GM12878 (cell line): ENCODE measurements around the gene PCIF1. TPM values are rescaled to one million over a fixed set of nuclear protein-coding genes. Genes with fewer than 3 reads are reported as not detected.

ENCODE experiments used
- ATAC-seq: fragments of 200-7000 bp; cut with Tn5 transposase; 3 replicates; pipeline ENCODE4 v1.9.1; 2020; ENCODE audit warnings: mild to moderate bottlenecking, moderate library complexity
- BruUV-seq: library from RNA; stranded (reverse); fragments of 400-500 nt; replicated peaks from 2 replicates; lab custom pipeline; 2021; lab: Mats Ljungman, UMichigan
- CTCF ChIA-PET: fragments of 300-600 bp; sonication (Branson Sonifier 250); formaldehyde crosslinking; extraction: SDS; loops from one replicate; lab custom pipeline; 2021; ENCODE audit warnings: inconsistent platforms; lab: Yijun Ruan, JAX
- POLR2A ChIA-PET: fragments of 350-600 bp; formaldehyde crosslinking; extraction: SDS; loops from one replicate; lab custom pipeline; 2021; ENCODE audit warnings: inconsistent platforms; lab: Charles Lee
- RAD21 ChIA-PET: fragments of 300-600 bp; sonication (Branson Sonifier 250); formaldehyde crosslinking; loops from one replicate; lab custom pipeline; 2023; ENCODE audit warnings: antibody characterized with exemption; ENCODE audit not compliant: unreplicated experiment; lab: Charles Lee
- SMC1A ChIA-PET: fragments of 300-600 bp; sonication (Branson Sonifier 250); formaldehyde crosslinking; loops from one replicate; lab custom pipeline; 2023; ENCODE audit not compliant: unreplicated experiment, uncharacterized antibody; lab: Charles Lee
- DNase-seq: peaks from one replicate; pipeline ENCODE4 v3.0.0-alpha.2; 2011; ENCODE audit warnings: low read depth, low spot score
- FAIRE-seq: peaks from 3 replicates; lab custom pipeline; 2011; peaks lifted over from hg19 to GRCh38; lab: Jason Lieb, UNC
- H2AFZ ChIP-seq: 2 replicates; pipeline ENCODE4 v1.6.0; 2011; ENCODE audit warnings: low read depth, low read length, control low read depth; ENCODE audit not compliant: control insufficient read depth
- H3K27ac ChIP-seq: 2 replicates; pipeline ENCODE4 v1.5.1; 2011; ENCODE audit warnings: control low read depth; ENCODE audit not compliant: control insufficient read depth, insufficient read depth
- H3K27me3 ChIP-seq, 2 experiments: replicated peaks in 1 of 2; 2 replicates each; pipeline versions ENCODE4 v1.6.0 to v1.6.1; 2011; ENCODE audit warnings: low read length in 1 of 2; ENCODE audit not compliant: control insufficient read depth in 2 of 2, insufficient read depth in 2 of 2
- H3K36me3 ChIP-seq, 2 experiments: 2 replicates each; pipeline ENCODE4 v1.5.1; 2011; ENCODE audit warnings: low read length in 1 of 2; ENCODE audit not compliant: control insufficient read depth in 2 of 2, insufficient read depth in 2 of 2
- H3K4me1 ChIP-seq: 2 replicates; pipeline ENCODE4 v1.6.1; 2011; ENCODE audit warnings: mild to moderate bottlenecking, low read length, moderate library complexity, mixed read lengths; ENCODE audit not compliant: control insufficient read depth, insufficient read depth
- H3K4me2 ChIP-seq: 2 replicates; pipeline ENCODE4 v1.6.0; 2011; ENCODE audit warnings: control low read depth; ENCODE audit not compliant: control insufficient read depth, insufficient read depth
- H3K4me3 ChIP-seq: fragments of 200-600 bp; sonication (generic); 2 replicates; pipeline ENCODE4 v1.5.1; 2016
- H3K79me2 ChIP-seq: 2 replicates; pipeline ENCODE4 v1.6.0; 2011; ENCODE audit warnings: low read length; ENCODE audit not compliant: control insufficient read depth, insufficient read depth
- H3K9ac ChIP-seq: 2 replicates; pipeline ENCODE4 v1.8.0; 2011; ENCODE audit warnings: low read length, control low read depth, mixed read lengths; ENCODE audit not compliant: control insufficient read depth, insufficient read depth
- H3K9me3 ChIP-seq: replicated peaks from 3 replicates; pipeline ENCODE4 v1.5.1; 2011; ENCODE audit warnings: mild to moderate bottlenecking, low read length; ENCODE audit not compliant: control insufficient read depth, insufficient read depth
- H4K20me1 ChIP-seq: 2 replicates; pipeline ENCODE4 v1.6.0; 2011; ENCODE audit not compliant: control insufficient read depth, insufficient read depth
- BMI1 ChIP-seq: fragments of 450-650 bp; IDR thresholded peaks from 2 replicates; pipeline ENCODE4 v1.6.1; 2016; ENCODE audit warnings: mild to moderate bottlenecking, moderate library complexity, borderline replicate concordance
- BRCA1 ChIP-seq: IDR thresholded peaks from 2 replicates; pipeline ENCODE4 v1.6.1; 2011; ENCODE audit warnings: low read depth, low read length, improper control_type of control experiment
- CHD2 ChIP-seq: IDR thresholded peaks from 2 replicates; pipeline ENCODE4 v1.6.1; 2011; ENCODE audit warnings: low read depth, low read length, improper control_type of control experiment, borderline replicate concordance
- MEF2B ChIP-seq: fragments of 450-650 bp; IDR thresholded peaks from 2 replicates; pipeline ENCODE4 v1.6.1; 2018; ENCODE audit warnings: mild to moderate bottlenecking, moderate library complexity; ENCODE audit not compliant: partially characterized antibody, poor library complexity, severe bottlenecking
- MTA3 ChIP-seq: IDR thresholded peaks from 2 replicates; pipeline ENCODE4 v1.6.1; 2012; ENCODE audit warnings: low read length, inconsistent platforms, borderline replicate concordance
- POLR2A ChIP-seq: IDR thresholded peaks from 2 replicates; pipeline ENCODE4 v1.6.1; 2011; ENCODE audit warnings: low read depth, mild to moderate bottlenecking, low read length
- POLR2AphosphoS2 ChIP-seq: IDR thresholded peaks from 2 replicates; pipeline ENCODE4 v1.6.1; 2011; ENCODE audit warnings: low read depth, mild to moderate bottlenecking, low read length, improper control_type of control experiment, moderate library complexity
- SIN3A ChIP-seq: IDR thresholded peaks from 2 replicates; pipeline ENCODE4 v1.6.1; 2012; ENCODE audit warnings: low read depth, low read length, improper control_type of control experiment
- YY1 ChIP-seq: IDR thresholded peaks from 2 replicates; pipeline ENCODE4 v1.6.1; 2011; ENCODE audit warnings: low read depth, mild to moderate bottlenecking, low read length
- WGBS: methylation state at CpG from one replicate; pipeline ENCODE4 v1.1.6; 2016; ENCODE audit warnings: low lambda C conversion rate; ENCODE audit not compliant: insufficient replicate concordance, insufficient coverage; ENCODE audit errors: missing lambda C conversion rate; 5-methylcytosine and 5-hydroxymethylcytosine counted together
- in situ Hi-C: fragments of 300-500 bp; cut with MboI; formaldehyde crosslinking; loops from 9 replicates; pipeline ENCODE4 v1.14.3; 2018; ENCODE audit warnings: mixed read lengths
- intact Hi-C: fragments of 100-400 bp; cut with micrococcal nuclease; formaldehyde crosslinking; loops from one replicate; pipeline ENCODE4 v1.14.2; 2022; ENCODE audit not compliant: unreplicated experiment
- polyA plus RNA-seq, 11 experiments: library from polyadenylated mRNA; depleted of rRNA in 4 of 11; unstranded in 6 of 11; stranded (reverse) in 5 of 11; fragments of >200 nt; fragmentation: Nextera tagmentation in 4 of 11; fragmentation: Illumina TruSeq in 1 of 11; extraction: Ambion mirVana in 4 of 11; extraction: Trizol in 1 of 11; gene quantifications; 1 replicate in 1 of 11; 2 replicates in 10 of 11; pipeline versions ENCODE4 v1.2.1 to v1.2.3, GENCODE V29; 2011 to 2016; ENCODE audit warnings: inconsistent platforms in 2 of 11, missing spikeins in 2 of 11, low read depth in 1 of 11
- total RNA-seq, 4 experiments: library from RNA; depleted of rRNA in 3 of 4; stranded (reverse); fragments of >200 nt in 3 of 4; fragmentation: Illumina TruSeq in 1 of 4; extraction: Trizol in 1 of 4; gene quantifications; 2 replicates each; pipeline versions ENCODE4 v1.2.1 to v1.2.3, GENCODE V29; 2013 to 2021
- TF ChIP-seq, protein P1 (sequence below): fragments of 450-650 bp; IDR thresholded peaks from 2 replicates; pipeline ENCODE4 v1.6.1; 2018; ENCODE audit warnings: borderline replicate concordance, mild to moderate bottlenecking; ENCODE audit not compliant: partially characterized antibody
- TF ChIP-seq, protein P2 (sequence below): fragments of 450-650 bp; IDR thresholded peaks from 2 replicates; pipeline ENCODE4 v1.6.1; 2017; ENCODE audit warnings: borderline replicate concordance
- TF ChIP-seq, protein P3 (sequence below): fragments of 450-650 bp; IDR thresholded peaks from 2 replicates; pipeline ENCODE4 v1.6.1; 2016; ENCODE audit warnings: mild to moderate bottlenecking, moderate library complexity, borderline replicate concordance
- TF ChIP-seq, protein P4 (sequence below): fragments of 450-650 bp; IDR thresholded peaks from 2 replicates; pipeline ENCODE4 v1.6.1; 2017; ENCODE audit warnings: low read depth, mild to moderate bottlenecking, moderate library complexity

Gene PCIF1
- total and polyA plus RNA-seq, 10 of the 15 experiments (the other 5 are each of a cell fraction or from before 2014, with no cell fraction given) = 8.4 to 32.9 (median 17.6) TPM

DNA sequence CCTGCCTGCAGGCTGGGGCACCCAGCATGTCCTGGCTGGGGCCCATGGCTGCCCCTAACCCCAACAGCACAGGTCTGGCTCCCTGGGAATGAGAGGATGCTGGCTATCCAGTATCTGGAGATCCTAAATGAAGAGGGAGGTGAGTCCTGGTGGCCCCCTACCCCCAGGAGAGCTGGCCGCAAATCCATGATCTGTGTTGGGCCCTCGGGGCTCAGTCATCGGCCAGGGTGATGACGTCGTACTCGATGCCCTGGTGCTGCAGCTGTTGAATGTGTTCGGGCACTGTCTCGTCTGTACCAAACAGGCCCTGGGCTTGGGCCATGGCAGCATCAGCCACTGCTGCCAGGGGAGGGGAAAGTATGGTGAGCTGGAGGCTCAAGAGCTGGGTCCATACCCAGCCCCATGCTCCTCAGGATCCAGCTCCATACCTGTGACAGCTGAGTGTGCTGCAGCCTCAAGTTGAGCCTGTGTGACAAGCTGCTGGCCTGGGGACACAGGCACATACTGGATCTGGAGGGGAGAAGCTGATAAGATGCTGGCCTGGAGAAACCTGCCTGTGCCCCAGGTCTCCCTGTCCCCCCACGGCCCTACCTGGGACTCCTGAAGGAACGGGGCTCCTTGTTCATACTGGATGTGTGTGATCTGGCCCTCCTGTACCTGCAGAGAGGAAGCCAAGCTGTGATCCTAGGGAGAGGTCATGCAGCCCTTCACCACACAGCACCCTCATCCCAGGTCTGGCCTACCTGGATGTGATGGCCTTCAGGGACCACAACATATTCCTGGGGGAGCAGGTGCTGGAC is 14.5 kb downstream of the PCIF1 start:
- ATAC-seq (no peak; the same call in 2 of the 3 replicates), DNase-seq (no peak), FAIRE-seq (no peak)
- in situ Hi-C loops = no loop called here
- Histone ChIP-seq H3K9me3 (no peaks in the 10 kb centered on the region), H3K27ac (no peak overlapping the region), H3K4me2 (no peak overlapping the region), H3K4me3 (no peak overlapping the region), H3K9ac (no peak overlapping the region), H2AFZ (no peak overlapping the region), H3K4me1 (peaks cover 3% of the 10 kb centered on the region; the same call in 1 of the 2 replicates), H3K27me3 (no peaks in the 10 kb centered on the region), H3K36me3 (peaks cover 18 to 59% of the 10 kb centered on the region in 2 experiments), H4K20me1 (no peaks in the 10 kb centered on the region), H3K79me2 (no peaks in the 10 kb centered on the region)
- WGBS = 94% methylated on average over 10 of the region's 10 CpGs
- ChIA-PET SMC1A (interaction anchor here (1.4 kb wide), 1 partner anchor 23 kb away, joined by 3 read pairs; the partner anchor contains the start of gene ZNF335), POLR2A (interaction anchor here (1.9 to 3.2 kb wide), 2 partner anchors 12 to 14 kb away, joined by 5 to 13 read pairs; no protein-coding TSS in a partner anchor), CTCF (interaction anchor here (1.2 to 8.0 kb wide), 2 partner anchors 13 to 21 kb away, joined by 4 to 33 read pairs; no protein-coding TSS in a partner anchor), RAD21 (interaction anchor here (0.6 to 1.3 kb wide), 3 partner anchors 12 to 22 kb away, joined by 3 read pairs; no protein-coding TSS in a partner anchor)
- intact Hi-C loops = no loop called here
- no TSS peak for BruUV-seq
- TF ChIP-seq POLR2AphosphoS2 (no peak; the same call in 1 of the 2 replicates), POLR2A (peak; percentile 45), MTA3 (no peak), YY1 (no peak), BMI1 (no peak), SIN3A (no peak), MEF2B (no peak), BRCA1 (no peak), CHD2 (no peak)
- TF ChIP-seq, protein P1, sequence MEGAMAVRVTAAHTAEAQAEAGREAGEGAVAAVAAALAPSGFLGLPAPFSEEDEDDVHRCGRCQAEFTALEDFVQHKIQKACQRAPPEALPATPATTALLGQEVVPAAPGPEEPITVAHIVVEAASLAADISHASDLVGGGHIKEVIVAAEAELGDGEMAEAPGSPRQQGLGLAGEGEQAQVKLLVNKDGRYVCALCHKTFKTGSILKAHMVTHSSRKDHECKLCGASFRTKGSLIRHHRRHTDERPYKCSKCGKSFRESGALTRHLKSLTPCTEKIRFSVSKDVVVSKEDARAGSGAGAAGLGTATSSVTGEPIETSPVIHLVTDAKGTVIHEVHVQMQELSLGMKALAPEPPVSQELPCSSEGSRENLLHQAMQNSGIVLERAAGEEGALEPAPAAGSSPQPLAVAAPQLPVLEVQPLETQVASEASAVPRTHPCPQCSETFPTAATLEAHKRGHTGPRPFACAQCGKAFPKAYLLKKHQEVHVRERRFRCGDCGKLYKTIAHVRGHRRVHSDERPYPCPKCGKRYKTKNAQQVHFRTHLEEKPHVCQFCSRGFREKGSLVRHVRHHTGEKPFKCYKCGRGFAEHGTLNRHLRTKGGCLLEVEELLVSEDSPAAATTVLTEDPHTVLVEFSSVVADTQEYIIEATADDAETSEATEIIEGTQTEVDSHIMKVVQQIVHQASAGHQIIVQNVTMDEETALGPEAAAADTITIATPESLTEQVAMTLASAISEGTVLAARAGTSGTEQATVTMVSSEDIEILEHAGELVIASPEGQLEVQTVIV = no peak
- TF ChIP-seq, protein P2, sequence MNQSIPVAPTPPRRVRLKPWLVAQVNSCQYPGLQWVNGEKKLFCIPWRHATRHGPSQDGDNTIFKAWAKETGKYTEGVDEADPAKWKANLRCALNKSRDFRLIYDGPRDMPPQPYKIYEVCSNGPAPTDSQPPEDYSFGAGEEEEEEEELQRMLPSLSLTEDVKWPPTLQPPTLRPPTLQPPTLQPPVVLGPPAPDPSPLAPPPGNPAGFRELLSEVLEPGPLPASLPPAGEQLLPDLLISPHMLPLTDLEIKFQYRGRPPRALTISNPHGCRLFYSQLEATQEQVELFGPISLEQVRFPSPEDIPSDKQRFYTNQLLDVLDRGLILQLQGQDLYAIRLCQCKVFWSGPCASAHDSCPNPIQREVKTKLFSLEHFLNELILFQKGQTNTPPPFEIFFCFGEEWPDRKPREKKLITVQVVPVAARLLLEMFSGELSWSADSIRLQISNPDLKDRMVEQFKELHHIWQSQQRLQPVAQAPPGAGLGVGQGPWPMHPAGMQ = no peak
- TF ChIP-seq, protein P3, sequence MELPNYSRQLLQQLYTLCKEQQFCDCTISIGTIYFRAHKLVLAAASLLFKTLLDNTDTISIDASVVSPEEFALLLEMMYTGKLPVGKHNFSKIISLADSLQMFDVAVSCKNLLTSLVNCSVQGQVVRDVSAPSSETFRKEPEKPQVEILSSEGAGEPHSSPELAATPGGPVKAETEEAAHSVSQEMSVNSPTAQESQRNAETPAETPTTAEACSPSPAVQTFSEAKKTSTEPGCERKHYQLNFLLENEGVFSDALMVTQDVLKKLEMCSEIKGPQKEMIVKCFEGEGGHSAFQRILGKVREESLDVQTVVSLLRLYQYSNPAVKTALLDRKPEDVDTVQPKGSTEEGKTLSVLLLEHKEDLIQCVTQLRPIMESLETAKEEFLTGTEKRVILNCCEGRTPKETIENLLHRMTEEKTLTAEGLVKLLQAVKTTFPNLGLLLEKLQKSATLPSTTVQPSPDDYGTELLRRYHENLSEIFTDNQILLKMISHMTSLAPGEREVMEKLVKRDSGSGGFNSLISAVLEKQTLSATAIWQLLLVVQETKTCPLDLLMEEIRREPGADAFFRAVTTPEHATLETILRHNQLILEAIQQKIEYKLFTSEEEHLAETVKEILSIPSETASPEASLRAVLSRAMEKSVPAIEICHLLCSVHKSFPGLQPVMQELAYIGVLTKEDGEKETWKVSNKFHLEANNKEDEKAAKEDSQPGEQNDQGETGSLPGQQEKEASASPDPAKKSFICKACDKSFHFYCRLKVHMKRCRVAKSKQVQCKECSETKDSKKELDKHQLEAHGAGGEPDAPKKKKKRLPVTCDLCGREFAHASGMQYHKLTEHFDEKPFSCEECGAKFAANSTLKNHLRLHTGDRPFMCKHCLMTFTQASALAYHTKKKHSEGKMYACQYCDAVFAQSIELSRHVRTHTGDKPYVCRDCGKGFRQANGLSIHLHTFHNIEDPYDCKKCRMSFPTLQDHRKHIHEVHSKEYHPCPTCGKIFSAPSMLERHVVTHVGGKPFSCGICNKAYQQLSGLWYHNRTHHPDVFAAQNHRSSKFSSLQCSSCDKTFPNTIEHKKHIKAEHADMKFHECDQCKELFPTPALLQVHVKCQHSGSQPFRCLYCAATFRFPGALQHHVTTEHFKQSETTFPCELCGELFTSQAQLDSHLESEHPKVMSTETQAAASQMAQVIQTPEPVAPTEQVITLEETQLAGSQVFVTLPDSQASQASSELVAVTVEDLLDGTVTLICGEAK = no peak
- TF ChIP-seq, protein P4, sequence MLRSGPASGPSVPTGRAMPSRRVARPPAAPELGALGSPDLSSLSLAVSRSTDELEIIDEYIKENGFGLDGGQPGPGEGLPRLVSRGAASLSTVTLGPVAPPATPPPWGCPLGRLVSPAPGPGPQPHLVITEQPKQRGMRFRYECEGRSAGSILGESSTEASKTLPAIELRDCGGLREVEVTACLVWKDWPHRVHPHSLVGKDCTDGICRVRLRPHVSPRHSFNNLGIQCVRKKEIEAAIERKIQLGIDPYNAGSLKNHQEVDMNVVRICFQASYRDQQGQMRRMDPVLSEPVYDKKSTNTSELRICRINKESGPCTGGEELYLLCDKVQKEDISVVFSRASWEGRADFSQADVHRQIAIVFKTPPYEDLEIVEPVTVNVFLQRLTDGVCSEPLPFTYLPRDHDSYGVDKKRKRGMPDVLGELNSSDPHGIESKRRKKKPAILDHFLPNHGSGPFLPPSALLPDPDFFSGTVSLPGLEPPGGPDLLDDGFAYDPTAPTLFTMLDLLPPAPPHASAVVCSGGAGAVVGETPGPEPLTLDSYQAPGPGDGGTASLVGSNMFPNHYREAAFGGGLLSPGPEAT = no peak
